HG03060 (cell line): ENCODE data around the gene TSPAN15.

Experiments used
- ATAC-seq: cut with Tn5 transposase; IDR thresholded peaks from one replicate; pipeline ENCODE4 v1.9.1; 2021; ENCODE audit warnings: low read depth, moderate number of reproducible peaks; ENCODE audit not compliant: unreplicated experiment

TSPAN15 gene

DNA sequence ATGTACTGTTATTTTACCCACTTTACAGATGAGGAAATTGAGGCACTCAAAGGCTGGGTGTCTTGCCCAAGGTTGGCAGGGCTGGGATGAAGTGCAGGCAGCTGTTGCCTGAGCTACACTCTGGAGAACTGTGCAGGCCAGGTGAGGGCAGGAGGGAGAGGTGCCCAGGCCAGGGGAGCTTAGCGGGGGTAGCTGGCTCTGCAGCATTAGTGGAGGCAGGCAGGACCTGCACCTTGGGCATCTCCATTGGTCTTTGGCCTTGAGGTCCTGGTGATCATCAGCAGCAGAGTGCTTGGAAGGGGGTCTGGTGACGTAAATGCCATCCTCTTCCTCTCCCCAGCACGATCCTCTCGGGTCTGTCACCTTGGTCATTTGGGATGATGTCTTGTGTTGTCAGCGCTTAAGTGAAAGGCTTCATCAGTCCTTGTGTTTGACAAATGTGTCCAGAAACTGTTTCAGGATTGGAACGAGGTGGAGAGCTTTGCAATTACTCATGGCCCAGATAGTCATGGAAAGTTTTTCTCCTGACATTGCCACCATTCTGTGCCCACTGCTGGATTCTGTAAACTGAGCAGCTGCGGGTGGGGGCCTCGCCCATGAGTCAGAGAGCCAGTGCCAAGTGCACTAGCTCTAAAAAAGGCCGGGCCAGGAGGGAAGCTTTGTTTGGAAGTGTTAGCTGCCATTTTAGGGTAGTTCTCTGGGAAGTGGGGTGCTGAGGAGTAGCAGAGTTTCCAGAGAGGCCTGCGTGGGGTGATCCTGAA, 47.6 kb downstream of the TSPAN15 start:
- ATAC-seq, result no peak

DNA sequence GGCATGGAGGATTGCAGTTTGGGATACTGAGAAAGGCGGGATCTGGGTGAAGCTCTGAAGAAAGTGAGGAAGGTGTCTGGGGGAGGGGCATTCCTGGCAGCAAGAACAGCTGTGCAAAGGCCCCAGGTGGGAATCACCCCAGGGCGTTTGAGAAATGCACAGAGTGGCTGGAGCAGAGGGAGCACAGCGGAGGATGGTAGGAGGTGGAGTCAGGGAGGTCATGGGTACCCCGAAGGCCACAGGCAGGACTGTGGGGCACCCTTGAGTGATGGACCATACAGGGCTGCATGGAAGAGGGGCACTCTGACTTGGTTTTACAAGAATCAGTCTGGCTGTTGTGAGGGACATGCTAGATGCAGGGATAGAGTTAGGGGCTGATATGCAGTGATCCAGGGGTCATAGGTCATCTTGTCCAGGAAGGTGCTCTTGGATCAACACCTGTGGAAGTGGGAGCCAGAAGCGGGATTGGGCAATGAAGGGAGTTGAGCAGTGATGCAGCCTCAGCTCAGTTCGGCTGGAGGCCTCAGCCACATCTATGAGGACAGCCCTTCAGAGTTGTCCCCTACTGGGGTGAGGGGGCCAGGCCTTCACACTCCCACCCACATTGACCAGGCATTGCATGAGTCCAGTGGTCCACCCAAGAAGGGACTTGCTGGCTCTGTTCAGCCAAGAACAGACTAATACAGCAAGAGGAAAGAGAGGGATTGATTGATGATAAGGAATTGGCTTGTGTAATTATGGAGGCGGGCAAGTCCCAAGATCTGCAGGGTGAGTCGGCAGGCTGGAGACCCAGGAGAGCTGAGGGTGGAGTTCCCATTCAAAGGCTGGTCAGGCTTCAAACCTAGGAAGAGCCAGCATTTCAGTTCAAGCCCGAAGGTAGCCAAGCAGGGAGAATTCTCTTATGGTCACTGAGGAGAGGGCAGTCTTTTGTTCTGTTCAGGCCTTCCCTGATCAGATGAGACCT, 48.7 kb downstream of the TSPAN15 start:
- ATAC-seq, result no peak

DNA sequence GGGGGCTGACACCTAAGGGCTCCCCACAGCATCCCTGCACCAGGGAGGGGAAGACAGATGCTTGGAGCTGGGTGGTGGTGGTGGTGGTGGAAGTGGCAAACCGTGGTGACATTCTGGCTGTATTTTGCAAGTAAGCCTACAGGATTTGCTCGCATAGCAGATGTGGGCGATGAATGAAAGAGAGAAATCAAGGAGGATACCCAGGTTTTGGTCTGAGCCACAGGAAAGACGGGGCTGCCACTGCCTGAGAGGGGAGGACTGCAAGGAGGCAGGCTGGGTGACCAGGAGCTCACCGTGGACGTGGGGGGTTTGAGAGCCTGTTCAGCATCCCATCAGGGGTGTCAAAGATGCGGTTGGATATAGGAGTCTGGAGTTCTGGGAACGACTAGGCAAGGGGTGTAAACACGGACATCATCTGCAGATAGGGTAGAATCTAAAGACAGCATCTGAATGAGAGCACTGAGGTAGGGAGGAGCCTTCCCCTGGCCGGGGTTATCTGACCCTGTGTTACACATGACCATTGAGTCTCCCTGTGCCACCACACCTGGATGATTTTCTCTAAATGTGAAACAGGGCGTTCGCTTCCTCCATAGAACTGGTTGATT, 49.7 kb downstream of the TSPAN15 start:
- no peak for ATAC-seq

DNA sequence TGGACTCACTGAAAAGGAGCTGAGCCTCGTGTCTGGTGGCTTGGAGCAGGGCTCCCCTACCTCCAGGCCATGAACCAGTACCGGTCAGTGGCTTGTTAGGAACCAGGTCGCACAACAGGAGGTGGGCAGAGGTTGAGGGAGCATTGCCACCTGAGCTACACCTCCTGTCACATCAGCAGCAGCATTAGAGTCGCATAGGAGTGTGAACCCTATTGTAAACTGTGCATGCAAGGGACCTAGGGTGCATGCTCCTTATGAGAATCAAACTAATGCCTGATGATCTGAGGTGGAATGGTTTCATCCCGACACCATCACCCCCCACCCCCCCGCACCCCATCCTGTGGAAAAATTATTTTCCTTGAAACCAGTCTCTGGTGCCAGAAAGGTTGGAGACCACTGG, 50.4 kb downstream of the TSPAN15 start:
- ATAC-seq, result no peak

DNA sequence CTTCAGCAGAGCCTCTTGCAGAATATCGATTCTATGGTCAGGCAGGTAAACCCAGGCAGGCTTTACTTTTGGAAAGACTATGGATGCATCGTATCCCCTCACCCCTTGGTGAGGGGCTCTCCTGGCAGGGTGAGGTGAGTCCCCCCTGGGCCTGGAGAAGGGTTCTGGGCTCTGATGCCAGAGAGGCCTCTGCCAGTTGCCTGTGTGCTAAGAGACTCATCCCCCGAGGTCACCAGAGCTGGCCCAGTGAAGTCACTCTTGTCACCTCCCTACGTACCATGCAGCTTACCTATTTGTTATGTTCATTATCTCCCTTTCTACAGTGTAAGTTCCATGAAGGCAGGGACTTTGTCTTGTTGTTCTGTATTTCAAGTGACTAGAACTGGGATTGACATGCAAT, 51.3 kb downstream of the TSPAN15 start:
- no peak for ATAC-seq

DNA sequence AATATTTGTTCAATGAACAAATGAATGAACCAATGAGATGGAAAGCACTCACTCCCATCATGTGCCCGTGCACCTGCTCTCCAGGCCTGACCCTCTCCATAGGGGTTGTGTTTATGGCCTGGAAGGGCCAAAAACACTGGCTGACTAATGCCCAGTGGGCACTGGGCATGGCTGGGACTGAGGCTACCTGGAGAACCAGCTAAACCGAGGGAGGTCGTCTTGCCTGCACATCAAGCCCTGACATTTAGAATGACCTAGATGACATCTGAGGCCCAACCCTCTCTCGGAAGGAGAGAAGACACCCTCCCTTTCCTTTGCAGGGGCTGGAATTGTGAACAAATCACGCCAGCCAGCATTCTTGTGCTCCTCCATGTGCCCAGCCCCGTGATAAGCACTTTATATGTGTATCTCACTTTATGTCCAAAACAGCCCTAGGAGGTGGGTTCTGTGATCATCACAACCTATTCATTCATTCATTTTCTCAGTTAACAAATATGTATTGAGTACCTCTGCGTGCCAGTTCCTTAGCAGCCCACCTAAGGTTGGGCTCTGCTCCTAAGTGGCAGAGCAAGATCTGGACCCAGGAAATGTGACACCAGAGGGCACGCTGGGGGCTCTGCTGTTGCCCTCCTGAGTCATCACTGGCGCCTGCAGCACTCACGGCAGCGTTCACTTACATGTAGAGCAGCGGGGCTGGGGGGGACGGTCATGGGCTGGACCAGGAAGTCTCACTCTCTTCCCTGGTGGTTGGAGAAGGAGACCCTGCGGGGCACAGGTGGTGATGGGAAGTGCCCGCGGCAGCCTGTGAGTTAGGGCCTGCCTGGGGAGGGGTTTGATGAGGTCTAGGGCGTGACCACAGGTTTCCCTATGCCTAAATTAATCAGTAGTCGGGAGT, 52.0 kb downstream of the TSPAN15 start:
- no peak for ATAC-seq

DNA sequence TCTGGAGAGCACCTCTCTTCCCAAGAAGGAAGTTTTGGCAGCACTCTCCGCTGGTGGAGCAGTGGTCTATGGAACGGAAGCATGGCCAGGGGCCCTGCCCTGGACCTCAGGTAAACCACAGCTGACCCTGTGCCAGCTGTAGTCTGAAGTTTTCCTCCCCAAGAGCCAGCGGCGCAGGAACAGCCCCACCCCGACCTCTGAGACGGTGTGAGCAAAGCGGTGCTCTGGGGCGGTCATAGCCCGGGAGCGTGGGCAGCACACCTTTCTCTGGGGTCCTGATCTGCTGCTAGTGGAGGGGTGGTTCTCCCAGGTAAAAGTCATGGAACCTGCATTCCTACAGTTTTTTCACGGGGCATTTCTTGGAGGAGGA, 52.6 kb downstream of the TSPAN15 start:
- no peak for ATAC-seq

DNA sequence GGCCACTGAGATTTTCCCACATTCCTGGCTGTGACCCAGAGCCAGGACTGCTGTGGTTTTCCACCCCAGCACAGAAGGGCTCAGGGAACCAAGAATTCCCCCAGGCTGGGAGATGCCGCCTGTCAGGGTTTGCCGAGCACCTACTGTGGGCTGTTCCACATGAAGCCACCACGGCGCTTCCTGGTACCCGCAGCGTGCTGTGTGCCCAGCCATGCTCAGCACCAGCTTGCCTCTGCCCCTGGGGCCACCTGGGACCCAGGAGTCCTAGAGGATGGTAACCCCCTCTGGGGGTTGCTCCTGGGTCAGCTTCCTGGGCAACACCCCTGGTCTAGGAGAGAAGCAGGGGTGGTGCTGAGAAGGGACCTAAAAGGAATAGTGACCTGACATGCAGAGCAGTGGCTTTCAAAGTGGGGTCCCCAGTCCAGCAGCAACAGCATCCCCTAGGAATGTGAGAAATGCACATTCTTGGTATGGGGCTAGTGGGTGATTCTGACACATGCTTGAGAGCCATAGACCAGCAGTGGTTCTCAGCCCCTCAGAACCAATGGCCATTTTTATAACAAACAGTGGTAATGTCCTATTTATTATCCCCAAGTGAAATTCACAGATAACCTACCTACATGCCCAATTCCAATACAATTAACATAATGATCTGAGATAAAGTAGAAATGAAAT, 53.4 kb downstream of the TSPAN15 start:
- no peak for ATAC-seq

DNA sequence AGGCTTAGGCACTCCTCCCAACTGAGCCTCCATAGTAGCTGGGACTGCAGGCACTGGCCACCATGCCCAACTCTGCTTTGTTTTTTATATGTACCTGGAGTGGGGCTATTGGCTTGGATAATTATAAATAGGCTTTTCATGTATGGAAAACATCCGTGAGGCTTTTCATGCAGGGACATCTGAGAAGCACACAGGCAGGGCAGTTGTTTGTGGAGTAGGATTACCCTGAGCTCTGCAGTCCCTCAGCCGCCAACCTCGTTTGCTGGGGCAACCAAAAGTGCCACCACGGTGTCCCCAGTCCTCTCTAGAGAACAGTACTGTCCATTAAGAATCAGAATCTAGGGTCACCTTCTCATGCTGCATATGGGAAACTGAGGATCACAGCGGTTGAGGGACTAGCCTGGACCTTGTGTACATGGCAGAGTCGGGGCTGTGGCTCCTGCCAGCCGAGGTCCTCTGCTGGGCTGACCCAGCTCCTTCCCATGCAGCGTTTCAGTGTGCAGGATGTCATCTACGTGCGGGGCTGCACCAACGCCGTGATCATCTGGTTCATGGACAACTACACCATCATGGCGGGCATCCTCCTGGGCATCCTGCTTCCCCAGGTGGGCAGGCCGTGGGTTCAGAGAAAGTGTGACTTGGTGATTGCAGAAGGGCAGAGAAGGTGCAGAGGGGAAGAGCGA, 54.5 kb downstream of the TSPAN15 start:
- ATAC-seq, result no peak

DNA sequence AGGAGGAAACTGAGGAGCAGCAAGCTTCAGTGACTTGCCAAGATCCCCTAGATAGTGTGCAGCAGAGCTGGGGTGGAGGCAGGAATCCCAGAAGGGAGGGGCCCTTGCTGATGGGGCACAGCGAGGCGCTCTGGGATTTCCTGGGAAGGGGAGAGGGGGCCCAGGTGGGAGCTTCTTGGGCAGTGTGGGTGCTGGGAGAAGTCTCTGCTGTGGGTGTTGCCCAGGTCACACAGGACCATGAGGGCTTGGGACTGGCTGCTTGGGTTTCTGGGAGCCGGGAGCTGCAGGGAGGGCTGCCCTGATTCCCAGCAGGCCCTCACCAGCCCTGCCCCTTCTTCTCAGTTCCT, 55.2 kb downstream of the TSPAN15 start:
- ATAC-seq, result no peak

DNA sequence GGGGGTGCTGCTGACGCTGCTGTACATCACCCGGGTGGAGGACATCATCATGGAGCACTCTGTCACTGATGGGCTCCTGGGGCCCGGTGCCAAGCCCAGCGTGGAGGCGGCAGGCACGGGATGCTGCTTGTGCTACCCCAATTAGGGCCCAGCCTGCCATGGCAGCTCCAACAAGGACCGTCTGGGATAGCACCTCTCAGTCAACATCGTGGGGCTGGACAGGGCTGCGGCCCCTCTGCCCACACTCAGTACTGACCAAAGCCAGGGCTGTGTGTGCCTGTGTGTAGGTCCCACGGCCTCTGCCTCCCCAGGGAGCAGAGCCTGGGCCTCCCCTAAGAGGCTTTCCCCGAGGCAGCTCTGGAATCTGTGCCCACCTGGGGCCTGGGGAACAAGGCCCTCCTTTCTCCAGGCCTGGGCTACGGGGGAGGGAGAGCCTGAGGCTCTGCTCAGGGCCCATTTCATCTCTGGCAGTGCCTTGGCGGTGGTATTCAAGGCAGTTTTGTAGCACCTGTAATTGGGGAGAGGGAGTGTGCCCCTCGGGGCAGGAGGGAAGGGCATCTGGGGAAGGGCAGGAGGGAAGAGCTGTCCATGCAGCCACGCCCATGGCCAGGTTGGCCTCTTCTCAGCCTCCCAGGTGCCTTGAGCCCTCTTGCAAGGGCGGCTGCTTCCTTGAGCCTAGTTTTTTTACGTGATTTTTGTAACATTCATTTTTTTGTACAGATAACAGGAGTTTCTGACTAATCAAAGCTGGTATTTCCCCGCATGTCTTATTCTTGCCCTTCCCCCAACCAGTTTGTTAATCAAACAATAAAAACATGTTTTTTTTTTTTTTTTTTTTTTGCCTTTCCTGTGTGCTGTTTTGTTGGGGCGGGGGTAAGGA, 55.8 kb downstream of the TSPAN15 start:
- ATAC-seq, result no peak

DNA sequence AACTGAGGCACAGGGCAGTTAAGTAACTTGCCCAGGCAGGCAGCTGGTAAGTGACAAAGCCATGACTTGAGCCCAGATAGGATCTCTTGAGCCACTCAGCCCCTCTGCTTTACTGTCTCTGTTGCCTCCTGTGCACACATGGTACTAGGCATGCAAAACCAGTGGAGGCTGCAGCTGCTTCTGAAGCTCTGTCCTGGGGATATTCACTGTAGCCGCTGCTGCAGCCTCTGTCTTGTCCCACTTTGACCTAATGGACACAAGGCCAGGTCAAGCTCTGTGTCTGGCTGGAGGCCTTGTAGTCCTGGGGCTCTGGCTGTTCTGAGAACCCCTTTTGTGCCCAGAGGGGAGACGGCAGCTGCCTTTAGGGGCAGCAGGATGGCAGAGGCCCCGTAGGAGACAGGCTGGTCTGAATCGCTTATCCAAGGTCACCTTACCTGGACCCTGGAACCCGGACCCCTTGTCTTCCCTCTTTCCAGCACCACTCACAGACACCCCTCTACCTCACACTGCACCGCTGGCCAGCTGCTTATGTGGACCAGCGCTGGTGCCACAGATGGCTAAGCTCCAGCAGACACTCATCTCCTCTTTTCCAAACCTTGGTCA, 57.6 kb downstream of the TSPAN15 start:
- no peak for ATAC-seq

DNA sequence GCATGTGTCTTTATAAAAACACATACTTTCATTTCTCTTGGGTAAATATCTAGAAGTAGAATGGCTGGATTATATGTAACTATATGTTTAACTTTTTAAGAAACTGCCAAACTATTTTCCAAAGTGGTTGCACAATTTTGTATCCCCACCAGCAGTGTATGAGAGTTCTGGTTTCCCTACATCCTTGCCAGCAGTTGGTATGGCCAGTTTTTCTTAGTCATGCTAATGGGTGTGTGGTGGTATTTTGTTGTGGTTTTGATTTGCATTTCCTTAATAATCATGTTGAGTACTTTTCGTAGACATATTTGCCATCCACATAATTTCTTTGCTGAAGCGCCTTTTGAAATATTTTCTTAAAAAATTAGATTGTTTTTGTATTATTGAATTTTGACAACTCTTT, 61.6 kb downstream of the TSPAN15 start:
- ATAC-seq, result no peak

DNA sequence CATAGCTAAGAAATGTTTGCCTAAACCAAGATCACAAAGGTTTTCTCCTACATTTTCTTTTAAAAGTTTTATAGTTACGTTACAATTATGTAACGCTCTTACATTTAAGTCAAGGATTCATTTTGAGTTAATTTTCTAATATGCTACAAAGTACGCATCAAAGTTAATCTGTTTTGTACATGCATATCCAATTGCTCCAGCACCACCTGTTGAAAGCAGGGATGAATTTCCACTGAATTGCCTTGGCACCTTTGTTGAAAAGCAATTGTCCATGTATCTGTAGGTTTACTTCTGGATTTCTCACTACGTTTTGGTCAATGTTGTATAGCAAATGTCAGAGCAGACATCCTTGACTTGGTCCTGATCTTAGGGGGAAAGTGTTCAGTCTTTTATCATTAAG, 62.4 kb downstream of the TSPAN15 start:
- no peak for ATAC-seq

DNA sequence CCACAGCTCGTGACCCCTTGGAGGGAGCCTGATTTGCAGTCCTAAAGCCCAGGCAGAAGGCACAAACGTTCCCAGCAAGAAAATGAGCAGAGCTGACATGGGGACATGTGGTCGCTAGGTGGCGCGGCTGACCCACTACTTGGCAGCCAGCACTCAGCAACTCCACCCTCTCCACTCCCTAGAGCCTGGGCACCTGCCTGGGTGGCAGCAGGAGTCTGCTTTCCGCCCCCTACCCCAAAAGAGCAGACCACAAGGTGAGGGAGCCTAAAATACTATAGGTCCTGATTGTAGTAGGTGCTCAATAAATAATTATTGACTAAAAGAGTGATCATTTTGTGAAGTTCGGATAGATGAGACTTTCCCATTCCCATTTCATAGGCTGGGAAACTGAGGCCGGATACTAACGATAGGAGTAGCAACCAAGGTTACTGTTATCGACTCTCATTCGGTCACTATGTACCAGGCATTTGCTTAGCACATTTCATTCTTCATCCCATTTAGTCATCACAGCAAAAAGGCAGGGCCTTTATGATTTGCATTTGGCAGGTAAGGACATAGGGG, 64.5 kb downstream of the TSPAN15 start:
- ATAC-seq, result no peak

DNA sequence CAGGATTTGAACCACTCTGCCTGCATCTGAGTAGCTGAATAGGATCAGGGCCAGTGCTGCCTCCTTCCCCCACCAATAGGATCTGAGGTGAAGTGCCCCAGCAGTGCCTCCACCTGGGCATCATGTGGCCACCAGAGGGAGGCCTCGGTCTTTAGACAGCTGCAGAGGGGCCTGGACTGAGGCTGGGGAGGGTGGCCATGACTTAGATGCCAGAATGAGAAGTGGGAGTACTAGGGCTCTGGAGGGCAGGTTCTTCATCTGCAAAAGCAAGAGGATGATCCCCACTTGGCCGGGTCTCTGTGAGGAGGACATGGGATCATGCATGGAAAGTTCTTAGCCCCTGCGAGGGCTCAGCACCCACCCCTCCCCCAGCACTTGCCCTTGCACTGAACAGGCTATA, 65.1 kb downstream of the TSPAN15 start:
- no peak for ATAC-seq

DNA sequence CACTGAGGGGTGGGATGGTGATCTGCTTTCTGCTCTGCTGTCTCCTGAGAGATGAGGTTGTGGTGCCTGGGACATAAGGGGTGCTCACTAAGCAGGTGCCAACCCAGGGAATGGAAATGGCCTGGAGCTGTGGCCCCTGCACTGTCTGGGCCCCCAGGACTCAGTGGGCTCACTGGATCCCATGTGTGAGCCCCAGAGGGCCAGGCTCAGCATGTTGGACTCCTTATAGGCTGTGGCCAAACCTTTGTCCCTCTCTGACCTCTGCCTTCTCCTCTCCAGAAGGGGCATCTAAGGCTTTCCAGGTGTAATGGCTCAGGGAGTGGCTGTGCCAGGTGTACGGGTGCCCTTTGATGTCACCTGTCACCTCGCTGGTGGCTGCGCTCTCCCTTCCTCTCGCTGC, 65.5 kb downstream of the TSPAN15 start:
- ATAC-seq, result no peak
